Stomach (tissue), 4 donors: ENCODE data around the gene CELA2A.

Experiments used
- CTCF ChIP-seq, 7 experiments: fragments of 450-650 bp in 4 of 7; fragments of 200-600 bp in 3 of 7; sonication (generic) in 3 of 7; IDR thresholded peaks; one replicate each; pipeline ENCODE4 v1.5.1; 2016 to 2019; ENCODE audit warnings: antibody characterized with exemption in 7 of 7, control low read depth in 2 of 7, mild to moderate bottlenecking in 1 of 7
- POLR2A ChIP-seq, 4 donors: fragments of 450-650 bp; IDR thresholded peaks; one replicate each; pipeline ENCODE4 v1.6.1; 2016; ENCODE audit warnings: antibody characterized with exemption in 4 of 4, control low read depth in 2 of 4, mild to moderate bottlenecking in 1 of 4, moderate library complexity in 1 of 4
- POLR2AphosphoS5 ChIP-seq, 3 donors: sonication (generic); formaldehyde crosslinking; IDR thresholded peaks; one replicate each; pipeline ENCODE4 v1.6.1; 2016; ENCODE audit warnings: antibody characterized with exemption in 3 of 3

GRCh38 chr1:15506831-15507230 is 50.3 kb downstream of the CELA2A start:
- TF ChIP-seq CTCF (IDR thresholded peaks at IDR 0.05) (no peak), POLR2A (IDR thresholded peaks at IDR 0.05) (no peak), POLR2AphosphoS5 (IDR thresholded peaks at IDR 0.05) (no peak)
